Measurements from ENCODE around the gene IGSF6.

The IGSF6 gene

DNA sequence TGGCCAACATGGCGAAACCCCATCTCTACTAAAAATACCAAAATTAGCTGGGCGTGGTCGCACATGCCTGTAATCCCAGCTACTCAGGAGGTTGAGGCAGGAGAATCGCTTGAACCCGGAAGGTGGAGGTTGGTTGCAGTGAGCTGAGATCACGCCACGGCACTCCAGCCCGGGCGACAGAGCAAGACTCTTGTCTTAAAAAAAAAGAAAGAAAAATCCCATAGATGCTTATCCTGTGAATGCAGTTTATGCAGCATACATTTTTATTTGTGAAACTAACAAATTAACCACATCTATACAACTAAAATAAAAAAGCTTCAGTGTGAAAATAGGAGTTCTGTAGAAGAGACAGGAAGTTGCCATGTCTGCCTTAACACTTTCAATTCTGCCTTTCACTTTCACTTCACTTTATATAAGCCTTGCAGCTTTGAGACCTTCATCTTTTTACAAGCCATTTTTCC lies 7.1 kb downstream of the IGSF6 start:
- peak overlapping the region; percentile 36 for H3K4me3 ChIP-seq (replicated peaks; ENCODE audit: low read depth, low read length)
- DNase-seq (ENCODE audit: low read depth): no peak
- no peak for TF ChIP-seq CTCF (IDR thresholded peaks at IDR 0.05; ENCODE audit: low read length, missing control alignments)

DNA sequence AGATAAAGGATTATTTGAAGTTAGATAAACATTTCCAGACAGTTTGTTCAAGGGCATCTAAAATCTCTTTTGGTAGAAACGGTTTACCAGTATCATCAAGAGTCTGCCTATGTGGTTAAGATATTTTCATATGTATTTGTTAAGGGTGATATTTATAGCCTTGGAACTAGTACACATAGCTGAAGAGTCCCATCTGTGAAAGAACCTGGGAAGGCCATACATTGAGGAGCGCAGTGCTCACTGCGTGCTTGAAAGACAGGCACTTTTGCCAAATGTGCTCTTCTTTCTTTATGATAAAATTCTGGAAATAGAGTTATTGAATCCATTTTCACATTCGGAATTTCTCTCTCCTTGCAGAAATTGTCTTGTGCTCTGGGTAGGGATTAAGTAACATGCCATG lies 7.7 kb downstream of the IGSF6 start:
- DNase-seq (ENCODE audit: low read depth): no peak
- H3K4me3 ChIP-seq (replicated peaks; ENCODE audit: low read depth, low read length): no peak overlapping the region
- no peak for TF ChIP-seq CTCF (IDR thresholded peaks at IDR 0.05; ENCODE audit: low read length, missing control alignments)

- no peak for DNase-seq (ENCODE audit: low read depth)
- TF ChIP-seq CTCF (IDR thresholded peaks at IDR 0.05; ENCODE audit: low read length, missing control alignments): no peak
- no peak overlapping the region for H3K4me3 ChIP-seq (replicated peaks; ENCODE audit: low read depth, low read length)
These were observed 8.6 kb downstream of the IGSF6 start for GRCh38 chr16:21643785-21644184.

- no peak for DNase-seq (ENCODE audit: low read depth)
- no peak overlapping the region for H3K4me3 ChIP-seq (replicated peaks; ENCODE audit: low read depth, low read length)
- no peak for TF ChIP-seq CTCF (IDR thresholded peaks at IDR 0.05; ENCODE audit: low read length, missing control alignments)
These were observed 9.5 kb downstream of the IGSF6 start for GRCh38 chr16:21642861-21643260.

- no peak for TF ChIP-seq CTCF (IDR thresholded peaks at IDR 0.05; ENCODE audit: low read length, missing control alignments)
- H3K4me3 ChIP-seq (replicated peaks; ENCODE audit: low read depth, low read length): no peak overlapping the region
- no peak for DNase-seq (ENCODE audit: low read depth)
These were observed 10.5 kb downstream of the IGSF6 start for GRCh38 chr16:21641916-21642315.

- DNase-seq (ENCODE audit: low read depth): no peak
- no peak overlapping the region for H3K4me3 ChIP-seq (replicated peaks; ENCODE audit: low read depth, low read length)
These were observed 12.9 kb downstream of the IGSF6 start for GRCh38 chr16:21639493-21639892.

More at GRCh38 chr16:21639493-21639892, 12.9 kb downstream of the IGSF6 start:
- no peak for TF ChIP-seq CTCF (IDR thresholded peaks at IDR 0.05; ENCODE audit: low read length, missing control alignments)
